K562 (cell line): ENCODE data around the gene CRYBG1. TPM values are rescaled to one million over a fixed set of nuclear protein-coding genes. Genes with fewer than 3 reads are reported as not detected.

Experiments used
- ATAC-seq: fragments of 200-7000 bp; cut with Tn5 transposase; 3 replicates; pipeline ENCODE4 v1.9.1; 2020; ENCODE audit warnings: moderate library complexity
- BruUV-seq: library from RNA; stranded (reverse); fragments of 400-500 nt; replicated peaks from 2 replicates; lab custom pipeline; 2021; lab: Mats Ljungman, UMichigan
- CTCF ChIA-PET: fragments of 300-600 bp; formaldehyde crosslinking; extraction: SDS; loops from one replicate; lab custom pipeline; 2021; ENCODE audit warnings: low intra/inter-chr PET ratio; lab: Yijun Ruan, JAX
- POLR2A ChIA-PET: fragments of 300-600, 350-650 bp; sonication (Branson Sonifier 250); formaldehyde crosslinking; extraction: SDS; loops from one replicate; lab custom pipeline; 2021; ENCODE audit warnings: antibody characterized with exemption, inconsistent platforms; lab: Yijun Ruan, JAX
- DNase-seq, 4 experiments: peaks; one replicate each; pipeline versions ENCODE4 v3.0.0 to v3.0.0-alpha.2; 2011 to 2018; ENCODE audit warnings: low spot score in 3 of 4, mixed read lengths in 3 of 4; ENCODE audit errors: extremely low read depth in 1 of 4
- FAIRE-seq: peaks from 2 replicates; lab custom pipeline; 2011; peaks lifted over from hg19 to GRCh38; lab: Jason Lieb, UNC
- H2AFZ ChIP-seq: 2 replicates; pipeline ENCODE4 v1.6.0; 2011; ENCODE audit warnings: low read depth, low read length, control low read depth, inconsistent platforms
- H3K27ac ChIP-seq: fragments of 200-600 bp; 3 replicates; pipeline ENCODE4 v1.8.0; 2011; ENCODE audit warnings: low read depth, mild to moderate bottlenecking, control low read depth, inconsistent platforms, low read length, moderate library complexity, mixed read lengths; ENCODE audit errors: extremely low read depth
- H3K27me3 ChIP-seq, 2 experiments: fragments of 300-600 bp in 1 of 2; 2 replicates in 1 of 2; 3 replicates in 1 of 2; pipeline versions ENCODE4 v1.6.0 to v1.8.0; 2011; ENCODE audit warnings: inconsistent platforms in 2 of 2, low read length in 2 of 2, mild to moderate bottlenecking in 1 of 2, mixed read lengths in 1 of 2, moderate library complexity in 1 of 2; ENCODE audit not compliant: control insufficient read depth in 2 of 2, insufficient read depth in 2 of 2
- H3K36me3 ChIP-seq: fragments of 300-600 bp; 3 replicates; pipeline ENCODE4 v1.8.0; 2011; ENCODE audit warnings: mild to moderate bottlenecking, low read length, inconsistent platforms; ENCODE audit not compliant: control insufficient read depth, insufficient read depth
- H3K4me1 ChIP-seq, 2 experiments: fragments of 200-600 bp in 1 of 2; replicated peaks in 1 of 2; 2 replicates in 1 of 2; 3 replicates in 1 of 2; pipeline versions ENCODE4 v1.5.1 to v1.8.0; 2011; ENCODE audit warnings: inconsistent platforms in 2 of 2, low read length in 2 of 2, mild to moderate bottlenecking in 1 of 2, mixed read lengths in 1 of 2, moderate library complexity in 1 of 2; ENCODE audit not compliant: control insufficient read depth in 2 of 2, insufficient read depth in 2 of 2
- H3K4me2 ChIP-seq: 2 replicates; pipeline ENCODE4 v1.6.1; 2011; ENCODE audit warnings: low read length, control low read depth, inconsistent platforms, mixed read lengths; ENCODE audit not compliant: insufficient read depth
- H3K4me3 ChIP-seq: fragments of 200-600 bp; sonication (generic), shearing (Covaris generic); 2 replicates; pipeline ENCODE4 v1.5.1; 2016; ENCODE audit warnings: control low read depth, inconsistent platforms
- H3K79me2 ChIP-seq: fragments of 200-600 bp; 3 replicates; pipeline ENCODE4 v1.8.0; 2011; ENCODE audit warnings: low read length, inconsistent platforms; ENCODE audit not compliant: control insufficient read depth, insufficient read depth
- H3K9ac ChIP-seq, 2 experiments: 2 replicates each; pipeline versions ENCODE4 v1.6.0 to v1.6.1; 2011; ENCODE audit warnings: low read depth in 2 of 2, low read length in 2 of 2, control low read depth in 1 of 2, inconsistent platforms in 1 of 2, mild to moderate bottlenecking in 1 of 2, mixed read lengths in 1 of 2; ENCODE audit not compliant: insufficient read depth in 1 of 2
- H3K9me1 ChIP-seq: one replicate; pipeline ENCODE4 v1.6.0; 2011; ENCODE audit warnings: inconsistent platforms, mild to moderate bottlenecking, low read length, moderate library complexity; ENCODE audit not compliant: control insufficient read depth, insufficient read depth
- H3K9me3 ChIP-seq: replicated peaks from 2 replicates; pipeline ENCODE4 v1.5.1; 2011; ENCODE audit warnings: low read depth, low read length, inconsistent platforms; ENCODE audit not compliant: control insufficient read depth, insufficient read depth
- H4K20me1 ChIP-seq: replicated peaks from 2 replicates; pipeline ENCODE4 v1.6.1; 2011; ENCODE audit warnings: low read length, inconsistent platforms, mixed read lengths; ENCODE audit not compliant: control insufficient read depth, insufficient read depth
- RBM14 ChIP-seq: fragments of 200-400 bp; formaldehyde crosslinking; IDR thresholded peaks from 2 replicates; pipeline ENCODE4 v1.6.1; 2018; ENCODE audit warnings: low read depth, mild to moderate bottlenecking, low read length, moderate library complexity, borderline replicate concordance; ENCODE audit not compliant: insufficient read depth
- SMARCB1 ChIP-seq: IDR thresholded peaks from 2 replicates; pipeline ENCODE4 v1.6.1; 2011; ENCODE audit warnings: improper control_type of control experiment, low read depth; ENCODE audit not compliant: insufficient read length
- TAF7 ChIP-seq: fragments of 450-650 bp; IDR thresholded peaks from 2 replicates; pipeline ENCODE4 v1.6.1; 2016; ENCODE audit warnings: missing genetic modification characterization, missing compliant biosample characterization
- TFE3 ChIP-seq: fragments of 450-650 bp; formaldehyde crosslinking; IDR thresholded peaks from 2 replicates; pipeline ENCODE4 v1.4.0; 2020; ENCODE audit warnings: mild to moderate bottlenecking, mixed read lengths
- ZNF212 ChIP-seq: fragments of 450-650 bp; formaldehyde crosslinking; IDR thresholded peaks from 2 replicates; pipeline ENCODE4 v1.4.0; 2020; ENCODE audit warnings: mild to moderate bottlenecking
- WGBS: fragments of 100-300 bp; shearing (Covaris generic); methylation state at CpG from one replicate; pipeline ENCODE4 v1.1.6; 2016; ENCODE audit warnings: low coverage, mixed read lengths; ENCODE audit not compliant: insufficient coverage; ENCODE audit errors: missing lambda C conversion rate; 5-methylcytosine and 5-hydroxymethylcytosine counted together
- in situ Hi-C: fragments of 300-500 bp; cut with MboI; formaldehyde crosslinking; loops from 4 replicates; pipeline ENCODE4 v1.15.0; 2018; ENCODE audit warnings: inconsistent platforms, mixed read lengths
- intact Hi-C: fragments of 100-400 bp; cut with micrococcal nuclease; formaldehyde crosslinking; loops from 2 replicates; pipeline ENCODE4 v1.14.2; 2022
- polyA plus RNA-seq, 8 experiments: library from polyadenylated mRNA; depleted of rRNA in 4 of 8; stranded (reverse) in 5 of 8; unstranded in 3 of 8; fragments of >200 nt; fragmentation: Nextera tagmentation in 2 of 8; fragmentation: Illumina TruSeq in 1 of 8; extraction: Ambion mirVana in 2 of 8; extraction: Trizol in 1 of 8; gene quantifications; 2 replicates each; pipeline versions ENCODE4 v1.2.1 to v1.2.3, GENCODE V29; 2011 to 2014; ENCODE audit warnings: inconsistent platforms in 1 of 8, missing spikeins in 1 of 8
- total RNA-seq, 7 experiments: library from RNA; depleted of rRNA in 6 of 7; stranded (reverse); fragments of >200 nt in 6 of 7; fragmentation: Illumina TruSeq in 2 of 7; extraction: Trizol in 2 of 7; gene quantifications; 2 replicates each; pipeline versions ENCODE4 v1.2.1 to v1.2.3, GENCODE V29; 2011 to 2021; ENCODE audit warnings: low replicate concordance in 1 of 7
- TF ChIP-seq, protein P1 (sequence below), 3 experiments: IDR thresholded peaks in 2 of 3; conservative IDR thresholded peaks in 1 of 3; 2 replicates each; pipeline ENCODE4 v1.5.1; 2011 to 2012; ENCODE audit warnings: low read length in 3 of 3, mild to moderate bottlenecking in 3 of 3, control low read depth in 2 of 3, improper control_type of control experiment in 1 of 3, inconsistent platforms in 1 of 3, low read depth in 1 of 3, mixed read lengths in 1 of 3, moderate library complexity in 1 of 3; ENCODE audit not compliant: insufficient read depth in 2 of 3

The CRYBG1 gene
- total and polyA plus RNA-seq, 9 of the 15 experiments (the other 6 are each of a cell fraction or from before 2014, with no cell fraction given) = 0.07 to 0.47 (median 0.11) TPM

- 0% methylated on average over 2 of the region's 2 CpGs for WGBS
- H3K4me3 ChIP-seq = no peak overlapping the region
- H3K4me2 ChIP-seq = no peak overlapping the region
- in situ Hi-C loops = no loop called here
- no TSS peak for BruUV-seq
- no peaks in the 10 kb centered on the region for H3K9me1 ChIP-seq
- H3K27me3 ChIP-seq = peaks cover 32 to 34% of the 10 kb centered on the region in 2 experiments
- no peak for ATAC-seq
- H3K9ac ChIP-seq = no peak overlapping the region
- H3K9me3 ChIP-seq = no peaks in the 10 kb centered on the region
- H4K20me1 ChIP-seq = no peaks in the 10 kb centered on the region
- intact Hi-C loops = no loop called here
- H2AFZ ChIP-seq = no peak overlapping the region
- H3K79me2 ChIP-seq = no peaks in the 10 kb centered on the region
- no peaks in the 10 kb centered on the region for H3K36me3 ChIP-seq
- FAIRE-seq = no peak
- no peak overlapping the region for H3K27ac ChIP-seq
- H3K4me1 ChIP-seq = no peaks in the 10 kb centered on the region
- no peak for DNase-seq
- ChIA-PET POLR2A (interaction anchor here (0.5 to 1.0 kb wide), 2 partner anchors 50 to 60 kb away, joined by 3 read pairs; no protein-coding TSS in a partner anchor), CTCF (no interaction called here)
- TF ChIP-seq, protein P1, sequence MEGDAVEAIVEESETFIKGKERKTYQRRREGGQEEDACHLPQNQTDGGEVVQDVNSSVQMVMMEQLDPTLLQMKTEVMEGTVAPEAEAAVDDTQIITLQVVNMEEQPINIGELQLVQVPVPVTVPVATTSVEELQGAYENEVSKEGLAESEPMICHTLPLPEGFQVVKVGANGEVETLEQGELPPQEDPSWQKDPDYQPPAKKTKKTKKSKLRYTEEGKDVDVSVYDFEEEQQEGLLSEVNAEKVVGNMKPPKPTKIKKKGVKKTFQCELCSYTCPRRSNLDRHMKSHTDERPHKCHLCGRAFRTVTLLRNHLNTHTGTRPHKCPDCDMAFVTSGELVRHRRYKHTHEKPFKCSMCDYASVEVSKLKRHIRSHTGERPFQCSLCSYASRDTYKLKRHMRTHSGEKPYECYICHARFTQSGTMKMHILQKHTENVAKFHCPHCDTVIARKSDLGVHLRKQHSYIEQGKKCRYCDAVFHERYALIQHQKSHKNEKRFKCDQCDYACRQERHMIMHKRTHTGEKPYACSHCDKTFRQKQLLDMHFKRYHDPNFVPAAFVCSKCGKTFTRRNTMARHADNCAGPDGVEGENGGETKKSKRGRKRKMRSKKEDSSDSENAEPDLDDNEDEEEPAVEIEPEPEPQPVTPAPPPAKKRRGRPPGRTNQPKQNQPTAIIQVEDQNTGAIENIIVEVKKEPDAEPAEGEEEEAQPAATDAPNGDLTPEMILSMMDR (IDR thresholded peaks at IDR 0.05 in 2 of 3, conservative IDR thresholded peaks at IDR 0.05 in 1 of 3; ENCODE audit: insufficient read depth in 2 of 3, low read depth in 1 of 3, low read length in 3 of 3) = no peak
- no peak for TF ChIP-seq ZNF212
- TF ChIP-seq SMARCB1 = no peak
- no peak for TF ChIP-seq TAF7 (tag)
- TF ChIP-seq TFE3 (CRISPR knock-in tag) = no peak
- TF ChIP-seq RBM14 = no peak
These were observed 174.5 kb downstream of the CRYBG1 start for GRCh38 chr6:106535012-106535411.
